GM23248 (cell line): ENCODE measurements around the gene OLFM1.

Experiments
- EZH2 ChIP-seq: fragments of 200-600 bp; sonication (generic); IDR thresholded peaks from 2 replicates; pipeline ENCODE4 v1.6.1; 2018; ENCODE audit warnings: antibody characterized with exemption, mild to moderate bottlenecking; ENCODE audit not compliant: insufficient read depth, poor library complexity, severe bottlenecking
- EZH2phosphoT487 ChIP-seq: fragments of 200-600 bp; sonication (generic); IDR thresholded peaks from 2 replicates; pipeline ENCODE4 v1.6.1; 2018; ENCODE audit warnings: antibody characterized with exemption, moderate library complexity, mild to moderate bottlenecking, low read depth; ENCODE audit not compliant: insufficient read depth

GRCh38 chr9:135080286-135081263 lies 6.9 kb upstream of the OLFM1 start:
- TF ChIP-seq EZH2 (no peak), EZH2phosphoT487 (no peak)
